Endothelial cell of umbilical vein (primary cell): ENCODE data around the gene SELL. TPM values are rescaled to one million over a fixed set of nuclear protein-coding genes. Genes with fewer than 3 reads are reported as not detected.

Experiments used
- BruUV-seq: library from RNA; stranded (reverse); fragments of 400-500 nt; replicated peaks from 2 replicates; lab custom pipeline; 2021; lab: Mats Ljungman, UMichigan
- CTCF ChIA-PET: fragments of 300-600, 350-600 bp; sonication (Branson Sonifier 250); formaldehyde crosslinking; loops from one replicate; lab custom pipeline; 2021; ENCODE audit warnings: antibody characterized with exemption, inconsistent platforms; lab: Charles Lee
- POLR2A ChIA-PET: fragments of 300-600, 350-600 bp; sonication (Branson Sonifier 250); formaldehyde crosslinking; loops from one replicate; lab custom pipeline; 2021; ENCODE audit warnings: antibody characterized with exemption, inconsistent platforms; lab: Charles Lee
- DNase-seq: peaks from one replicate; pipeline ENCODE4 v3.0.0-alpha.2; 2011; ENCODE audit warnings: low read depth, low spot score
- FAIRE-seq: peaks from 2 replicates; lab custom pipeline; 2011; peaks lifted over from hg19 to GRCh38; lab: Jason Lieb, UNC
- H2AFZ ChIP-seq: 2 replicates; pipeline ENCODE4 v1.6.0; 2012; ENCODE audit warnings: low read depth, low read length, control low read depth, inconsistent platforms
- H3K27ac ChIP-seq: 2 replicates; pipeline ENCODE4 v1.5.1; 2011; ENCODE audit warnings: low read depth, mild to moderate bottlenecking, control low read depth, low read length, moderate library complexity; ENCODE audit not compliant: insufficient read depth
- H3K27me3 ChIP-seq, 2 experiments: 2 replicates each; pipeline versions ENCODE4 v1.6.0 to v1.6.1; 2011; ENCODE audit warnings: low read length in 2 of 2, mixed read lengths in 1 of 2; ENCODE audit not compliant: control insufficient read depth in 2 of 2, insufficient read depth in 2 of 2
- H3K36me3 ChIP-seq, 2 experiments: 2 replicates in 1 of 2; 3 replicates in 1 of 2; pipeline ENCODE4 v1.5.1; 2011; ENCODE audit warnings: low read length in 2 of 2, mild to moderate bottlenecking in 1 of 2, moderate library complexity in 1 of 2; ENCODE audit not compliant: control insufficient read depth in 2 of 2, insufficient read depth in 2 of 2; ENCODE audit errors: extremely low read depth in 1 of 2
- H3K4me1 ChIP-seq: 3 replicates; pipeline ENCODE4 v1.5.1; 2011; ENCODE audit warnings: mild to moderate bottlenecking, low read length; ENCODE audit not compliant: control insufficient read depth, insufficient read depth; ENCODE audit errors: extremely low read depth
- H3K4me2 ChIP-seq: 2 replicates; pipeline ENCODE4 v1.6.1; 2011; ENCODE audit warnings: low read length, control low read depth, mixed read lengths; ENCODE audit not compliant: insufficient read depth
- H3K4me3 ChIP-seq, 3 experiments: fragments of 200-600 bp in 1 of 3; sonication (generic), shearing (Covaris generic) in 1 of 3; replicated peaks in 1 of 3; 2 replicates each; pipeline ENCODE4 v1.5.1; 2011 to 2016; ENCODE audit warnings: control low read depth in 3 of 3, low read length in 3 of 3, mild to moderate bottlenecking in 2 of 3, inconsistent platforms in 1 of 3, low read depth in 1 of 3, moderate library complexity in 1 of 3; ENCODE audit not compliant: insufficient read depth in 1 of 3
- H3K79me2 ChIP-seq: 2 replicates; pipeline ENCODE4 v1.6.0; 2012; ENCODE audit warnings: low read length, inconsistent platforms; ENCODE audit not compliant: control insufficient read depth, insufficient read depth
- H3K9ac ChIP-seq: replicated peaks from 2 replicates; pipeline ENCODE3; 2011; ENCODE audit warnings: low read length, control low read depth; ENCODE audit not compliant: insufficient read depth; ENCODE audit errors: extremely low read depth
- H3K9me1 ChIP-seq: replicated peaks from 3 replicates; pipeline ENCODE4 v1.6.0; 2011; ENCODE audit warnings: mild to moderate bottlenecking, low read length; ENCODE audit not compliant: control insufficient read depth, insufficient read depth; ENCODE audit errors: extremely low read depth
- H3K9me3 ChIP-seq: replicated peaks from 2 replicates; pipeline ENCODE4 v1.5.1; 2012; ENCODE audit warnings: low read length, inconsistent platforms; ENCODE audit not compliant: control insufficient read depth, insufficient read depth
- H4K20me1 ChIP-seq: replicated peaks from 2 replicates; pipeline ENCODE3; 2011; ENCODE audit warnings: mild to moderate bottlenecking, low read length; ENCODE audit not compliant: control insufficient read depth, insufficient read depth; ENCODE audit errors: extremely low read depth
- EZH2 ChIP-seq: IDR thresholded peaks from 2 replicates; pipeline ENCODE4 v1.6.1; 2012; ENCODE audit warnings: borderline replicate concordance, low read depth, mild to moderate bottlenecking, moderate library complexity, low read length, inconsistent platforms; ENCODE audit not compliant: severe bottlenecking
- FOS ChIP-seq: IDR thresholded peaks from 2 replicates; pipeline ENCODE4 v1.6.1; 2011; ENCODE audit warnings: mild to moderate bottlenecking, low read length, moderate library complexity, borderline replicate concordance; ENCODE audit not compliant: insufficient read depth
- GATA2 ChIP-seq: IDR thresholded peaks from 2 replicates; pipeline ENCODE4 v1.7.0; 2011; ENCODE audit warnings: low read depth, mild to moderate bottlenecking, moderate library complexity, mixed read lengths, low read length; ENCODE audit not compliant: insufficient read length, insufficient read depth
- JUN ChIP-seq: IDR thresholded peaks from 2 replicates; pipeline ENCODE4 v1.6.1; 2011; ENCODE audit warnings: borderline replicate concordance, low read depth; ENCODE audit not compliant: insufficient read length, insufficient read depth
- MAX ChIP-seq: IDR thresholded peaks from 2 replicates; pipeline ENCODE4 v1.6.1; 2011; ENCODE audit not compliant: insufficient read depth, insufficient read length
- MYC ChIP-seq: IDR thresholded peaks from one replicate; pipeline ENCODE4 v1.6.1; 2011; ENCODE audit warnings: mild to moderate bottlenecking, low read depth, low read length
- POLR2A ChIP-seq: IDR thresholded peaks from 2 replicates; pipeline ENCODE4 v1.6.1; 2012; ENCODE audit warnings: low read depth, mild to moderate bottlenecking, control low read depth, low read length
- POLR2AphosphoS5 ChIP-seq: IDR thresholded peaks from 2 replicates; pipeline ENCODE4 v1.6.1; 2012; ENCODE audit warnings: low read depth, mild to moderate bottlenecking, control low read depth, low read length, moderate library complexity; ENCODE audit not compliant: insufficient read depth
- dilution Hi-C: fragments of 300-500 bp; cut with MboI; formaldehyde crosslinking; loops from one replicate; pipeline ENCODE4 v1.15.0; 2019; ENCODE audit warnings: low sequenced_read_pairs; ENCODE audit not compliant: extremely low pct_ligation_motif_present
- intact Hi-C: fragments of 100-400 bp; cut with micrococcal nuclease; formaldehyde crosslinking; loops from one replicate; pipeline ENCODE4 v1.10.0; 2022
- polyA plus RNA-seq, 4 experiments: library from polyadenylated mRNA; depleted of rRNA in 3 of 4; stranded (reverse) in 3 of 4; unstranded in 1 of 4; fragments of >200 nt; gene quantifications; 2 replicates each; pipeline versions ENCODE4 v1.2.1 to v1.2.3, GENCODE V29; 2011 to 2012; ENCODE audit warnings: missing spikeins in 1 of 4
- total RNA-seq: library from RNA; stranded (reverse); gene quantifications from 2 replicates; pipeline ENCODE4 v1.2.3, GENCODE V29; 2021
- TF ChIP-seq, protein P1 (sequence below), 2 donors: IDR thresholded peaks; 1 replicate in 1 of 2; 2 replicates in 1 of 2; pipeline ENCODE4 v1.5.1; 2011; ENCODE audit warnings: low read length in 2 of 2, mild to moderate bottlenecking in 2 of 2, moderate library complexity in 2 of 2, control low read depth in 1 of 2, inconsistent platforms in 1 of 2, low read depth in 1 of 2; ENCODE audit not compliant: insufficient read depth in 1 of 2; ENCODE audit errors: extremely low read depth in 1 of 2

The SELL gene
- total and polyA plus RNA-seq, 2 donors (not counting 3 experiments of a cell fraction or from before 2014, with no cell fraction given) = 0.68 to 1.8 TPM

DNA sequence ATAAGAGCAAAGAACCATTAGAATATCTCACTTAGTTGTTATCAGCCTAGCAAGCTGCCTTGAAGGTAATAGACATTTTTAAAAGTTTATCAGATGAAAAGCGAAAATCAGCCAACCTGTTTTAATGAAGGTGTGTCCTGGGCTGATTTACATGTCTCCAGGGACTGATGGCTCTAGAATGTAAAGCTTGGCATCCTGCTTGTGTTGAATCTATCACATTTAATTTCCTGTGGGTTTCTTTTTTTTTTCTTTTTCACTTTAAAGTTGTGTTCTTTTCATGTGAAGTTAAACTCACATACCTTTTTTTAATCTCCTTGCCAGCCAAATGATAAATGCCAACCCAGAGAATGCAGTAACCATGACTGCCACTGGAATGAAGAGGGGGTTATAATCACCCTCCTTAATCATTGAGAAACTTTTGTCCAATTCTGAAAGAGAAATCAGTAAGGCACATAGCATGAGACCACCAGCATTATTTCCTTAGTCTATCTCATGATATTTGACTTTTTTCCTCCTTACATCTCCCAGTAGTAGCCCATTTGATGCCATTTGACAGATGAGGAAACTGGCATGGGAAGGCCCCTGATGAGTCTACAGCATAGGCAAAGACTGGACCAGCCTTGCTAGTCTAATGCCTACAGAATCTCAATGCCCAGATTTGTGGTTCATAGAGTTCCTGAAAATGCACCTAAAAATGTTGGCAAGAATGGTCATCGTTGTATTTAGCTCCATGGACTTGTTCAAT, 10.0 kb downstream of the SELL start:
- ChIA-PET CTCF (interaction anchor here (1.3 to 2.9 kb wide), 4 partner anchors 11 to 100 kb away, joined by 4 to 13 read pairs (median 4); no protein-coding TSS in a partner anchor), POLR2A (no interaction called here)
- no peak for DNase-seq
- dilution Hi-C loops = no loop called here
- FAIRE-seq = no peak
- H3K27me3 ChIP-seq = no peaks in the 10 kb centered on the region
- H3K36me3 ChIP-seq = no peaks in the 10 kb centered on the region
- no peak overlapping the region for H3K4me3 ChIP-seq
- BruUV-seq = no TSS peak
- TF ChIP-seq EZH2 (no peak), FOS (no peak), POLR2A (no peak), MYC (no peak), JUN (no peak), POLR2AphosphoS5 (no peak), MAX (no peak), GATA2 (no peak)
- TF ChIP-seq, protein P1, sequence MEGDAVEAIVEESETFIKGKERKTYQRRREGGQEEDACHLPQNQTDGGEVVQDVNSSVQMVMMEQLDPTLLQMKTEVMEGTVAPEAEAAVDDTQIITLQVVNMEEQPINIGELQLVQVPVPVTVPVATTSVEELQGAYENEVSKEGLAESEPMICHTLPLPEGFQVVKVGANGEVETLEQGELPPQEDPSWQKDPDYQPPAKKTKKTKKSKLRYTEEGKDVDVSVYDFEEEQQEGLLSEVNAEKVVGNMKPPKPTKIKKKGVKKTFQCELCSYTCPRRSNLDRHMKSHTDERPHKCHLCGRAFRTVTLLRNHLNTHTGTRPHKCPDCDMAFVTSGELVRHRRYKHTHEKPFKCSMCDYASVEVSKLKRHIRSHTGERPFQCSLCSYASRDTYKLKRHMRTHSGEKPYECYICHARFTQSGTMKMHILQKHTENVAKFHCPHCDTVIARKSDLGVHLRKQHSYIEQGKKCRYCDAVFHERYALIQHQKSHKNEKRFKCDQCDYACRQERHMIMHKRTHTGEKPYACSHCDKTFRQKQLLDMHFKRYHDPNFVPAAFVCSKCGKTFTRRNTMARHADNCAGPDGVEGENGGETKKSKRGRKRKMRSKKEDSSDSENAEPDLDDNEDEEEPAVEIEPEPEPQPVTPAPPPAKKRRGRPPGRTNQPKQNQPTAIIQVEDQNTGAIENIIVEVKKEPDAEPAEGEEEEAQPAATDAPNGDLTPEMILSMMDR (IDR thresholded peaks at IDR 0.05; ENCODE audit: extremely low read depth in 1 of 2, insufficient read depth in 1 of 2, low read depth in 1 of 2, low read length in 2 of 2) = no peak
- no peak overlapping the region for H3K27ac ChIP-seq
- intact Hi-C loops = no loop called here
- H3K9me1 ChIP-seq = no peaks in the 10 kb centered on the region
- no peaks in the 10 kb centered on the region for H3K9me3 ChIP-seq
- H3K4me2 ChIP-seq = no peak overlapping the region
- no peaks in the 10 kb centered on the region for H3K79me2 ChIP-seq
- H3K9ac ChIP-seq = no peak overlapping the region
- peaks cover 5% of the 10 kb centered on the region for H3K4me1 ChIP-seq
- H4K20me1 ChIP-seq = no peaks in the 10 kb centered on the region
- no peak overlapping the region for H2AFZ ChIP-seq
